Activated CD4-positive, CD25-positive, alpha-beta regulatory T cell treated with anti-CD3 and anti-CD28 coated beads, Interleukin-2, amount 50 U/mL, for 16 hours (primary cell): Measurements from ENCODE around the gene CFAP61.

Experiments
- DNase-seq: peaks from one replicate; pipeline ENCODE4 v3.0.0-alpha.2; 2020; ENCODE audit warnings: low read depth, low spot score

Gene CFAP61

GRCh38 chr20:20161611-20162010 is 109.3 kb downstream of the CFAP61 start:
- DNase-seq: no peak

DNA sequence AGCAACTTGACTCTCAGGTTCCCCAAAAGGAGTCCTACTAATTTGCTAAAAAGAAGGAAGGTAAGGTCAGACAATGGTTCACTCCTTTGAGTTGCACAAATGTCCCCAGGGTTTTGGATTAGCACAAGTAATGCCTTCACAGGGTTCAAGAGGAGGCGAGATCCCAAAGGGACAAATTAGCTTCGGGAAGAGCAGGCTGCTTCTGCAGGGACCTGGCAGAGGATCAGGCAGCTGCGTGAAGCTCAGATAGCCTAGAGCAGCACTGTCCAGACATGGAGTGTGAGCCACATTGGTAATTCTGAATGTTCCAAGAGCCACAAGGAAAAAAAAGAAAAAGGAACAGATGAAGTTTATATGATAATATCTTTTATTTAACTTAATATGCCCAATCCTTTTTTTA is 115.4 kb downstream of the CFAP61 start:
- DNase-seq: no peak

GRCh38 chr20:20173254-20173653 is 120.9 kb downstream of the CFAP61 start:
- no peak for DNase-seq

GRCh38 chr20:20174089-20174835 is 121.9 kb downstream of the CFAP61 start:
- DNase-seq: no peak

DNA sequence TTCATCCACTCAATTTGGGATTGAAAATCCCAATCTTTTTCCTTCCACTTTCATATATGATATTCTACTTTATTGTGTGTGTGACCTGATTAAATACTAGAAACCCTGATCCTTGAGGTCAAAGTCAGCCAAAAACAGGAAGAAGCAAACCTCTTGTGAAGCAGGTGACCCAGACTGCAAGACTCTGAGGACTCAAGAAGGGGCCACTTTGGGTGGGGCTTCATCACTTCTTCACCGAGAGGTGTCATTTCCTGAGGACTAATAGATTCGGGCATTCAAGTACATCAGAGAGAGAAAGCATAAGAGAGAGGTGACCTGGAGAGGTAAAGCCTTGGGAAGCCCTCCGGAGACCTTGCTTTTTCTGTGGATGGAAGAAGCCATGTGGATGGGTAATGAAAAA is 129.0 kb downstream of the CFAP61 start:
- no peak for DNase-seq

DNA sequence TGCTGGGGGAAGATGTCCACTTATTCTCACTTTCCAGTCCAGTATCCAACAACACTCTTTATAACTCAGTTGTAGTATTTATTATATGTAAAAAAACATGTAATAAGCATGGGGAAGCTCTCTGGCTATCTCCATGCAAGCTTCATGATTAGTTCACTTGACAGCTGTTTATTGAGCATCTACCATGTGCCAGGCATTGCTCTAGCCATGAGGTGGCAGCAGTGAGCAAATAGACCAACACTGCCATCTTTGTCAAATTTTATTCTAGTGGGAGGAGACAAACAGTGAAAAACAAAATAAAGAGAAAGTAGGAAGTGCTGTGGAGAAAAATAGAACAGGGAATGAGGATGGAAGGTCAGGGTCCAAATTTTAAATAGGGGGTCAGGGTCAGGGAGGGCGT is 131.8 kb downstream of the CFAP61 start:
- no peak for DNase-seq

- DNase-seq: no peak
Observed at GRCh38 chr20:20184706-20185105, 132.4 kb downstream of the CFAP61 start.

DNA sequence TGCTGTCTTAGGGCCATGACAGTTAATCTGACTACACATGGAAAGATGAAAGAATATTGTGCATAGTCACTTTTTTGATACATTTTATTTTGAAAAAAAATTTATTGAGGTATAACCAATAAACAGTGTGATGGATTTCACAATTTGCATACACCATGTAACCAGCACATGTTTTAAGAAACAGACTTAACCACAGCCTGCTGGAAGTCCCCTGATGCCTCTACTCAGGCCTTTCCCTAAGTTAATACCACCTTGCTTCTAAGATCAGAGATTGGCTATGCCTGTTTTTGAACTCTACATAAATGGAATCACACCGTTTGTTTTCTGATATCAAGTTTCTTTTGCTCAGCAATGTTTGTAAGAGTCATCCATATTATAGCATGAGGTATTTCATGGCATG is 136.3 kb downstream of the CFAP61 start:
- no peak for DNase-seq

- no peak for DNase-seq
Observed at GRCh38 chr20:20192366-20192765, 140.0 kb downstream of the CFAP61 start.

DNA sequence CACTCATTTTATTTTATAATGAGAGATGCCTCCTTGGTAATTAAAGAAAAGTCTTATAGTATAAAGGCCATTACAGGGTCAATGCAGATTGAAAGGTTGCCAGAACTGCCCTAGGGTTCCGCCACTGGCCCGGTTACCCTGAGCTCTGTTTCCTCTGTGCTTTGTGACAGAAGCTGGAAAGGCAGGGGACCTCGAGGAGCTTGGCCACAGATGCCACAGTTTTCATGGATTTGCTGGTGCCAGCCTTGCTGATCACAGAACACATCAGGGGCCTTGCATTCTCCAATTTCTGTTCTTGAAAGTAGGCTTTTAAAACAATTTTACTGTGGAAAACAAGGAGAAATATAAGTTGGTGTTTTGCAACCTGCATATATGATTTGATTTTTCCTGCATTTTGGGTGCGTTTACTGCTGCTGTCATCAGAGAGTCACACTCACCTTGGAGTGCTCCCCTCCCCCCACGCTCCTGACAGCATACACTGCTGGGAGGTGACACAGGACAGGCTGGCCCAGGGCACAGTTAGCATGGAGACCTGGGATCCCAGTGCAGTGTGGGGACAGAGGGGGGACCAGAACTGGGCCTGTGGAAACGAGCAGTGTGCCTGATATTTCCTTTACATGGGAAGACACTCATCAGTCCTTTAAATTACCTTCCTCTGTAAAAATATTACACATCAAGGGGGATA is 142.8 kb downstream of the CFAP61 start:
- no peak for DNase-seq

- no peak for DNase-seq
Observed at GRCh38 chr20:20196610-20197009, 144.3 kb downstream of the CFAP61 start.

DNA sequence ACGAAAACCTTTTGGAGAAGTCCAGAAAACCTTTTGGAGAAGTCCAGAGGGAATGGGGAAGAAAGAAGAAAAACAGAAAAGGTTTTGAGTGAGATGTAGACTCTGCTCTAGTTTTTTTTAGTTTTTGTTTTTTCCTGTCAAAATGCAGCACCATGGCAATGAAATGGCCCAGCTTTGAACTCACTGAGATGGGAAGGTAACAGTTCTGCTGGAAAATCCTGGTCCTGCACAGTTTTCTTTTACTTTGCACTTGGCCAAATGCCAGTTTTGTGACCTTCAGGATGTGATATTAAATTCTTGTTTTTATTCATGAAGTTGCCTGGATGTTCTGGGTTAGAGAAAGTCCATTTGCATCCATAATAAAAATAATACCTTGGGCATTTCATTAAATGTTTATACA is 145.7 kb downstream of the CFAP61 start:
- no peak for DNase-seq

GRCh38 chr20:20199361-20200160 is 147.2 kb downstream of the CFAP61 start:
- no peak for DNase-seq

GRCh38 chr20:20201124-20201523 is 148.8 kb downstream of the CFAP61 start:
- no peak for DNase-seq

DNA sequence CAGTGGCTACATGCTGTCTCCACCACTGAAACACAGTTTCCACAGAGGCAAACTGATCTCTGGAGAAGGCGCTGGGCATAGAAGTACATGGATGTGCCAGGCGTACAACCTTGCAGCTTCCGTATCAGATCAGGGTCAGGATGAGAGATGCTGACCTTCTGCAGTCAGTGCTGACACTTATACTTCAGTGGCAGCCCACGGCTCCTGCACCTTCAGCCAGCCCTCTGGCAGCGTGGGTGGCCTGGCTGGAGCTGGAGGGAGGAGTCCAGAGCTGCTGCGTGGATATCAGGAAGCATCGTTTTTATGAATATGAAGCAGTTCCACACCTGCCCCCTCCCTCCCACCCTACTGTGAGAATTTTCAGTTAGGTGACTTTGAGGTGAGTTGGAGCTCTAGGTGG is 149.3 kb downstream of the CFAP61 start:
- DNase-seq: no peak

DNA sequence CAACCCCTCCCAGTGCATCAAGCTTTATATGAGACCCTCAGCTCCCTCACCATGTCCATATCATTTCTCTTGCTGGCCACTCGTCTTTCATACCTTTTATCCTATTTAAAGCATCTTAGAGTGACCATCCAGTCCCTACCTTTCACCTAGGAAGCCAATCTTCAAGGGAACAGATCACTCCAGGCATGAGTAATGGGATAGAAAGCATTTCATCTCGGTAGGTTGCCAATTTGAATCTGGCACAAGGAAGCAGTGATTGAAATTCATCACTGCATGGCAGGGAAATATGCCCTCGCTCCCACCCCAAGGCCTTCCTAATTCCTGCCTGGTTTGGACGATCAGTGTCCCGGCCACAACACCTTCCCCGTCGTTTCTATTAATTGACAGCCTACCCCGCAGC is 150.4 kb downstream of the CFAP61 start:
- no peak for DNase-seq

DNA sequence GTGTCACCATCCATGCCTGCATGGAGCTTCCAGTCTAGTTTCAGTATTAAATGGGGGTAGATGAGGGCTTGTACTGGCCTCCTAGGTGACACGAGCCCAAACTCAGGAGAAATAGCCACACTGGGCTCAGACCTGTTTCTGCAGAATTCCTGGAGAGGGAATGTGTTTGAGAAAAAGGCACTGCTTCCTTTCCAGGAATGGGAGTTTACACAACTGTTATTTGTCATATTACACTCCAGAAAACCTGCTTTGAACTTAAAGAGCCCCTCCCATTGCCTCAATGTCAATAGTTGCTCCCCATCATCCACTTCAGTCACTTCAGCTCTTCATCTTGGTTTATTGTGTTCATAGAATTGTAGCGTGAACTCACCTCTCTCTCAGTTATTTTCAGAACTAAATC is 151.5 kb downstream of the CFAP61 start:
- DNase-seq: no peak

DNA sequence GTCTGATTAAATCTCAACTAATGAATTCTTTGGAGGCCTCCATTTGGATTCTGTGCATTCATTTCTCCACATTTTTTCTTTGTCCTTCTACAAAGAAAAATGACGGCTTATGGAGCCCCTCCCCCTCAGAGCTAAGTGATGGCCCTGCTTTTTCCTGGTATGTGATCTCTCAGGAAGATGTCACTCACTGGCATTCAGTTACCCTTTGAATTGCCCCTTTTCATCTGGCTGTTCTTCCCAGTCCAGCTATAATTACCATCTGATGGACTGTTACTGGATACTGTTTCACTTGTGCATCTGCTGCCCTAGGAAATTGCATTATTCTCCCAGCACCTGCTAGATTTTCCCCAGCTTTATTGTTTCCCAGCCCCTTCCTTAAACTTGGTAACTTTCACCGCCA is 151.9 kb downstream of the CFAP61 start:
- DNase-seq: no peak

DNA sequence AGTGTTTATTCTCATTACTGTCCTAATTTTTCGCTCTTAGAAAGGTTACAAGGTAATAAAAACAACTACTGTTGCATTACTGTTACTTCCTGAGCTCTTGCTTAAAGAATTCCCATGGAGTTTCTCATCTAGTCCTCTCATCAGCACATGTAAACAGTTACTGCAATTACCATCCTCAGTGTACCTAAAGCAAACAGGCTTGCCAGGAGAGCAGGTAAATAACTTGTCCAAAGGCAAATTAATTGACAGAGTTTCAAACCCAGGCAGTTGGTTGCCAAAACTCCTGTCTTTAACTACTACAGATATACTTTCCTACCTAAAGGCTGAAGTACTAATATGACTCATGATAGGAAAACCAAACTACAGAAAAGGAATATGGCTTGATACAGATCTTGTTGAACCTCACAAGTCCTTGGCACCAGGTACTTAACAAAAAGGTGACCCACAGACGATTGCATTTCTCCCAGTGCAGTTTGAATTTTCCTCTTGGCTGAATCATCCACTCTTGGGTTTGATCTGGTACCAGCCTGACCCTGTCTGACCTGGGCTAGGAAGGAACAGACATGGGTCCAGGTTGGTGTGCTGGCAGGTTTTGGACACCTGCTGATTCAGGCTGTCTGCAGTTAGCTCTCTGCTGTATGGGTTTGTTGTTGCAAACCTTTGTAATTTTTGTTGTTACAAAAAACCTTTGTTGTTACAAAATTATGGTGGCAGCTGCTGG is 153.0 kb downstream of the CFAP61 start:
- DNase-seq: no peak

DNA sequence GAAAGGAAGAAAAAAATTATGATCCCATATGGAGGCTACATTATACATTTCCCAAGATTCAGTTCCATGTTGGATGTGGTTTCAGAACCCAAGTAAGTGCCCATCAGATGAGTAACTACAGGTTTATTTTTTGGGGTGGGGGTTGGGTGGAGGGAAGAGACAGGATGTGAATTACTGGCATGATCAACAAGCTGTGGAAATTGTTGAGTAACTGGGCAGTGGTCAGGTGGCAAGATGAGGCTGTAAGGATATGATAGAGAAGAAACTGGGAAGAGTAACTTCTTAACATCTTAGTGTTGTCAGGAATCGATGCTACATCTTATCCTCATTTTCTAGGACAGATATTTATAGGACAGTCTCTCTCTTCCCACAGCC is 153.5 kb downstream of the CFAP61 start:
- DNase-seq: no peak

DNA sequence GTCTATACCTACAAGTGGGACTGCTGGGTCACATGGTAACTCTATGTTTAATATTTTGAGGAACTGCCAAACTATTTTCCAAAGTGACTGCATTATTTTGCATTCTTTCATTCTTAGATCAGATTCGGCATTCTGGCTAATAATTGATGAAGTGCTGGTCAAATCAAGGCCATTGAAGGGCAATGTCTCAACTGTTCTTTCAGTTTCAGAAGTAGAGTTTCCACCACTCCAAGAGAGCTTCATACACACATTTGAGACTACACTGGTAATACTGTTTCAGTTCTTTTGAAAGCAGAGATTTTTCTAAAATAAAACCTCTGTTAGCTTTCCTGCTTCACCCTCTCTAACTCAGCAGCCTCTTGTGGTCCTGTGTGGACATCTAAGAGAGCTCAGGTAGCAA is 154.5 kb downstream of the CFAP61 start:
- DNase-seq: no peak

- no peak for DNase-seq
Observed at GRCh38 chr20:20207291-20207690, 155.0 kb downstream of the CFAP61 start.
